GM13977 (cell line): Measurements from ENCODE around the gene HMBS.

Experiments
- DNase-seq: peaks from one replicate; pipeline ENCODE4 v3.0.0; 2012; ENCODE audit warnings: low spot score
- in situ Hi-C: fragments of 300-500 bp; cut with MboI; formaldehyde crosslinking; loops from one replicate; pipeline ENCODE4 v1.12.0; 2022; ENCODE audit warnings: low sequenced_read_pairs, low pct_unique_long_range_greater_than_20kb, mixed read lengths, inconsistent platforms; ENCODE audit not compliant: unreplicated experiment
- TF ChIP-seq, protein P1 (sequence below): IDR thresholded peaks from 2 replicates; pipeline ENCODE4 v1.5.1; 2012; ENCODE audit warnings: mild to moderate bottlenecking, control low read depth; ENCODE audit not compliant: insufficient read depth; ENCODE audit errors: extremely low read depth, missing control alignments

The HMBS gene

DNA sequence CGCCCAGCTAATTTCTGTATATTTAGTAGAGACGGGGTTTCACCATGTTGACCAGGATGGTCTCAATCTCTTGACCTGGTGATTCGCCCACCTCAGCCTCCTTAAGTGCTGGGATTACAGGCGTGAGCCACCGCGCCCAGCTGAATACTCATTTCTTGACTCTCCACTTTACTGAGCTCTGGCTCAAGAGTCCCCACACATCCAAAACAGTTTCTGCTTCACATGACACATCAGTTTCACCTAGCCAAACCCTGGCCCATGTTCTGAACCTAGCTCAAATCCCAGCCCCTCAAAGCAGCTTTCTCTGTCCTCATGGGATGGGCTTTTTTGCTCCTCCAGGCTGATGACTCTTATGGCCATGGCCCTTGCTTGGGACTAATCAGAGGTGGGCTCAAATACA lies 37.5 kb upstream of the HMBS start:
- no peak for DNase-seq
- in situ Hi-C loops: no loop called here

GRCh38 chr11:119048644-119049043 lies 36.0 kb upstream of the HMBS start:
- TF ChIP-seq, protein P1, sequence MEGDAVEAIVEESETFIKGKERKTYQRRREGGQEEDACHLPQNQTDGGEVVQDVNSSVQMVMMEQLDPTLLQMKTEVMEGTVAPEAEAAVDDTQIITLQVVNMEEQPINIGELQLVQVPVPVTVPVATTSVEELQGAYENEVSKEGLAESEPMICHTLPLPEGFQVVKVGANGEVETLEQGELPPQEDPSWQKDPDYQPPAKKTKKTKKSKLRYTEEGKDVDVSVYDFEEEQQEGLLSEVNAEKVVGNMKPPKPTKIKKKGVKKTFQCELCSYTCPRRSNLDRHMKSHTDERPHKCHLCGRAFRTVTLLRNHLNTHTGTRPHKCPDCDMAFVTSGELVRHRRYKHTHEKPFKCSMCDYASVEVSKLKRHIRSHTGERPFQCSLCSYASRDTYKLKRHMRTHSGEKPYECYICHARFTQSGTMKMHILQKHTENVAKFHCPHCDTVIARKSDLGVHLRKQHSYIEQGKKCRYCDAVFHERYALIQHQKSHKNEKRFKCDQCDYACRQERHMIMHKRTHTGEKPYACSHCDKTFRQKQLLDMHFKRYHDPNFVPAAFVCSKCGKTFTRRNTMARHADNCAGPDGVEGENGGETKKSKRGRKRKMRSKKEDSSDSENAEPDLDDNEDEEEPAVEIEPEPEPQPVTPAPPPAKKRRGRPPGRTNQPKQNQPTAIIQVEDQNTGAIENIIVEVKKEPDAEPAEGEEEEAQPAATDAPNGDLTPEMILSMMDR: no peak
- in situ Hi-C loops: no loop called here
- no peak for DNase-seq

More for the DNA sequence above, 37.5 kb upstream of the HMBS start:
- TF ChIP-seq, protein P1: no peak

GRCh38 chr11:119049081-119049480 lies 35.6 kb upstream of the HMBS start:
- in situ Hi-C loops: no loop called here
- no peak for DNase-seq
- TF ChIP-seq, protein P1: no peak

DNA sequence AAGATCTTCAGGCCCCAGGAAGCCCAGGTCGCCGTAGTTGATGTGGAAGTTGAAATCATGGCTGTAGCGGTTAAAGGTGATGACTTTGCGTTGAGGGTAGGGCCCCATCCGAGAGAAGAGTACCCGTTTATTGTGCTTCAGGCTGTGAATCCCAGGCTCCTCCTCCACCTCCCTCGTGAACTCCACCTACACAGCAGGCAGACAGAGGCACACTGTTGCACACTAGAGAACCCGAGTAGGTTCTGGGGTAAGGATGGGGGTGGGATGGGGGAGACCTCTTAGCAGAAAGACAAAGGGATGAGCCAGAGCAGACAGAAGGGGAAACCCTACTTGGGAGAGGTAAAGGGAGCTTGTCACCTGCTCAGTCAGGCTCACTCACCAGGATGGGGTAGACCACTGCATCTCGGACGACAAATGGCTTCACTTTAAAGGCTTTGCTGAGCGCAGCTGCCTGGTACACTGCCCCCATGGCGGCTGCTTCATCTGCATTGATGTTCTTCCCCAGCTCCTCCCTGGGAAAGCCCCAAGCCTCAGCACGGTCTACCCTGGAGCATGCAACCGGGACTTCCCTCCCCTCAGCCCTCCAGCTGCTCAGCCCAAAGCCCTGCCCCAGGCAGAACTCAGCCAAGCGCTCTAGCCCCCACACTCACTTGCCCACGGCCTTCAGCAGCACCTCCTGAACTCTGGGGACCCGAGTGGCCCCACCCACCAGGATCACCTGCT lies 33.1 kb upstream of the HMBS start:
- TF ChIP-seq, protein P1: no peak
- in situ Hi-C loops: no loop called here
- DNase-seq: peak; percentile 80

GRCh38 chr11:119052163-119052814 lies 32.4 kb upstream of the HMBS start:
- TF ChIP-seq, protein P1: no peak
- DNase-seq: no peak

GRCh38 chr11:119054418-119054817 lies 30.3 kb upstream of the HMBS start:
- no peak for DNase-seq
- in situ Hi-C loops: no loop called here
- TF ChIP-seq, protein P1: no peak

More at GRCh38 chr11:119052163-119052814, 32.4 kb upstream of the HMBS start:
- in situ Hi-C loops: no loop called here
